ENCODE results near the gene CRHR1. TPM values are rescaled to one million over a fixed set of nuclear protein-coding genes. Genes with fewer than 3 reads are reported as not detected.

The CRHR1 gene
- total and polyA plus RNA-seq, 8 donors: not detected

- H3K4me3 ChIP-seq: no peak overlapping the region
- no peaks in the 10 kb centered on the region for H3K9me3 ChIP-seq
- ATAC-seq (no peak), DNase-seq (no peak)
- peaks cover 0 to 39% of the 10 kb centered on the region in 2 donors for H3K27me3 ChIP-seq
- H3K36me3 ChIP-seq: no peaks in the 10 kb centered on the region
- intact Hi-C loops (cut with DNase I): no loop called here
- no peak for TF ChIP-seq CTCF (IDR thresholded peaks at IDR 0.05)
- H3K4me1 ChIP-seq: no peaks in the 10 kb centered on the region
- H3K27ac ChIP-seq: no peak overlapping the region
These were observed 92.4 kb downstream of the CRHR1 start for GRCh38 chr17:45876539-45876938.

- no peak for ATAC-seq
- no peaks in the 10 kb centered on the region for H3K36me3 ChIP-seq
- H3K27ac ChIP-seq: no peak overlapping the region
- H3K4me3 ChIP-seq: no peak overlapping the region
- H3K27me3 ChIP-seq: peaks cover 0 to 32% of the 10 kb centered on the region in 2 donors
- DNase-seq: no peak
- intact Hi-C loops (cut with DNase I): no loop called here
- H3K9me3 ChIP-seq: no peaks in the 10 kb centered on the region
- no peak for TF ChIP-seq CTCF (IDR thresholded peaks at IDR 0.05)
- H3K4me1 ChIP-seq: no peaks in the 10 kb centered on the region
These were observed 93.3 kb downstream of the CRHR1 start for GRCh38 chr17:45877467-45877866.

- no peak overlapping the region for H3K4me3 ChIP-seq
- no peaks in the 10 kb centered on the region for H3K36me3 ChIP-seq
- peaks cover 0 to 5% of the 10 kb centered on the region in 2 donors for H3K9me3 ChIP-seq
- ATAC-seq (no peak), DNase-seq (no peak)
- intact Hi-C loops (cut with DNase I): no loop called here
- no peaks in the 10 kb centered on the region for H3K4me1 ChIP-seq
- no peak for TF ChIP-seq CTCF (IDR thresholded peaks at IDR 0.05)
- peaks cover 0 to under 1% of the 10 kb centered on the region in 2 donors for H3K27me3 ChIP-seq
- H3K27ac ChIP-seq: no peak overlapping the region
These were observed 98.9 kb downstream of the CRHR1 start for GRCh38 chr17:45883063-45883462.

Other genes with a start within 250 kb of the CRHR1 start
- not detected for gene SPPL2C, start 60.6 kb downstream of the CRHR1 start, total RNA-seq
- not detected for gene SPPL2C, start 60.6 kb downstream of the CRHR1 start, polyA plus RNA-seq (ENCODE audit: insufficient read length in 6 of 6)
- 1 to 10 TPM in 1 of 2 donors, under 1 TPM in 1; 0.99 to 1.9 TPM for gene MAPT, start 110.2 kb downstream of the CRHR1 start, total RNA-seq
- gene MAPT, start 110.2 kb downstream of the CRHR1 start, polyA plus RNA-seq (ENCODE audit: insufficient read length in 6 of 6): 1 to 10 TPM; 4.0 to 7.7 (median 5.9) TPM
- not detected for gene STH, start 214.9 kb downstream of the CRHR1 start, total RNA-seq
- under 1 TPM in 1 of 6 donors, not detected in 5; 0.38 TPM for gene STH, start 214.9 kb downstream of the CRHR1 start, polyA plus RNA-seq (ENCODE audit: insufficient read length in 6 of 6)